SU-DHL-6 (cell line): ENCODE data around the gene TENM4.

Experiments used
- H2AFZ ChIP-seq: fragments of 200-600 bp; sonication (generic); 2 replicates; pipeline ENCODE4 v1.6.1; 2014; ENCODE audit warnings: low read depth, mild to moderate bottlenecking, moderate library complexity, mixed read lengths, antibody characterized with exemption, low read length; ENCODE audit not compliant: severe bottlenecking
- H3F3A ChIP-seq: fragments of 200-600 bp; shearing (Covaris generic); 2 replicates; pipeline ENCODE4 v1.6.0; 2016; ENCODE audit warnings: antibody characterized with exemption, mild to moderate bottlenecking; ENCODE audit not compliant: insufficient read depth
- H3K27ac ChIP-seq: fragments of 200-600 bp; sonication (generic); 2 replicates; pipeline ENCODE4 v1.5.1; 2016; ENCODE audit warnings: low read depth, mild to moderate bottlenecking, low read length, moderate library complexity, mixed read lengths
- H3K27me3 ChIP-seq: fragments of 200-600 bp; sonication (generic), shearing (Covaris generic); 2 replicates; pipeline ENCODE4 v1.6.0; 2014; ENCODE audit warnings: mild to moderate bottlenecking, low read length
- H3K36me3 ChIP-seq: fragments of 200-600 bp; sonication (generic); 2 replicates; pipeline ENCODE4 v1.6.1; 2014; ENCODE audit warnings: mild to moderate bottlenecking, low read length, mixed read lengths
- H3K4me2 ChIP-seq: fragments of 300-600, 200-600 bp; shearing (Covaris generic), sonication (generic); 2 replicates; pipeline ENCODE4 v1.6.0; 2014; ENCODE audit warnings: low read length, low read depth, mild to moderate bottlenecking; ENCODE audit not compliant: poor library complexity, severe bottlenecking
- H3K4me3 ChIP-seq: fragments of 200-600 bp; sonication (generic); 2 replicates; pipeline ENCODE4 v1.5.1; 2014; ENCODE audit warnings: antibody characterized with exemption, low read length, mild to moderate bottlenecking, mixed read lengths; ENCODE audit not compliant: insufficient read depth, poor library complexity, severe bottlenecking
- H3K79me2 ChIP-seq: fragments of 200-600 bp; sonication (generic); 2 replicates; pipeline ENCODE4 v1.6.1; 2014; ENCODE audit warnings: mild to moderate bottlenecking, low read length, moderate library complexity; ENCODE audit not compliant: insufficient read depth
- H3K9ac ChIP-seq: fragments of 200-600 bp; sonication (generic); 2 replicates; pipeline ENCODE4 v1.7.0; 2014; ENCODE audit warnings: mild to moderate bottlenecking, low read length
- H3K9me2 ChIP-seq: fragments of 200-600 bp; sonication (generic); replicated peaks from 2 replicates; pipeline ENCODE4 v1.6.1; 2014; ENCODE audit warnings: low read length; ENCODE audit not compliant: insufficient read depth
- H3K9me3 ChIP-seq: fragments of 200-600 bp; sonication (generic); 2 replicates; pipeline ENCODE4 v1.6.1; 2014; ENCODE audit warnings: low read length, mixed read lengths; ENCODE audit not compliant: insufficient read depth
- H4K20me1 ChIP-seq: fragments of 200-600 bp; sonication (generic); 2 replicates; pipeline ENCODE4 v1.6.1; 2014; ENCODE audit warnings: low read depth, mild to moderate bottlenecking, antibody characterized with exemption, low read length, moderate library complexity, mixed read lengths
- CTCF ChIP-seq: fragments of 200-600 bp; sonication (generic); IDR thresholded peaks from one replicate; pipeline ENCODE4 v1.5.1; 2017; ENCODE audit warnings: antibody characterized with exemption, mild to moderate bottlenecking, low read length, moderate library complexity; ENCODE audit not compliant: insufficient read depth, poor library complexity, severe bottlenecking
- EZH2phosphoT487 ChIP-seq: fragments of 200-600 bp; sonication (generic), shearing (Covaris generic); conservative IDR thresholded peaks from 2 replicates; pipeline ENCODE4 v1.6.1; 2018; ENCODE audit warnings: mild to moderate bottlenecking, antibody characterized with exemption, low read length, moderate library complexity, mixed read lengths

The TENM4 gene

GRCh38 chr11:78725200-78725599 lies 715.6 kb downstream of the TENM4 start:
- Histone ChIP-seq H3K4me2 (no peak overlapping the region), H3F3A (no peaks in the 10 kb centered on the region), H4K20me1 (no peaks in the 10 kb centered on the region), H2AFZ (no peak overlapping the region), H3K79me2 (no peaks in the 10 kb centered on the region), H3K27ac (no peak overlapping the region), H3K27me3 (no peaks in the 10 kb centered on the region), H3K36me3 (no peaks in the 10 kb centered on the region), H3K4me3 (no peak overlapping the region), H3K9me3 (no peaks in the 10 kb centered on the region), H3K9me2 (no peaks in the 10 kb centered on the region), H3K9ac (no peak overlapping the region)
- TF ChIP-seq EZH2phosphoT487 = no peak
- TF ChIP-seq CTCF = no peak

GRCh38 chr11:78722786-78723185 lies 718.0 kb downstream of the TENM4 start:
- Histone ChIP-seq H3K36me3 (no peaks in the 10 kb centered on the region), H3K27ac (no peak overlapping the region), H2AFZ (no peak overlapping the region), H4K20me1 (no peaks in the 10 kb centered on the region), H3K4me3 (no peak overlapping the region), H3K9me2 (no peaks in the 10 kb centered on the region), H3K27me3 (no peaks in the 10 kb centered on the region), H3K79me2 (no peaks in the 10 kb centered on the region), H3K9ac (no peak overlapping the region), H3K9me3 (no peaks in the 10 kb centered on the region), H3K4me2 (no peak overlapping the region), H3F3A (no peaks in the 10 kb centered on the region)
- no peak for TF ChIP-seq CTCF

GRCh38 chr11:78720281-78720989 lies 720.4 kb downstream of the TENM4 start:
- H3K4me2 ChIP-seq = no peak overlapping the region
- no peak for TF ChIP-seq CTCF
- TF ChIP-seq EZH2phosphoT487 = no peak
- no peak overlapping the region for H3K4me3 ChIP-seq
- no peaks in the 10 kb centered on the region for H3K9me2 ChIP-seq
- no peaks in the 10 kb centered on the region for H3K27me3 ChIP-seq
- no peak overlapping the region for H3K27ac ChIP-seq
- H3K79me2 ChIP-seq = no peaks in the 10 kb centered on the region
- no peak overlapping the region for H3K9ac ChIP-seq
- no peaks in the 10 kb centered on the region for H4K20me1 ChIP-seq
- no peaks in the 10 kb centered on the region for H3K9me3 ChIP-seq
- H2AFZ ChIP-seq = no peak overlapping the region
- H3F3A ChIP-seq = no peaks in the 10 kb centered on the region
- H3K36me3 ChIP-seq = no peaks in the 10 kb centered on the region
